Amniotic stem cell (primary cell): ENCODE measurements around the gene CAMTA1.

Source experiments
- DNase-seq: peaks from one replicate; lab custom pipeline; 2025; lab: John Stamatoyannopoulos, UW

Gene CAMTA1

GRCh38 chr1:6848816-6849215 lies 63.6 kb downstream of the CAMTA1 start:
- DNase-seq, result no peak

- no peak for DNase-seq
These were observed 65.3 kb downstream of the CAMTA1 start for GRCh38 chr1:6850537-6850936.

GRCh38 chr1:6852136-6852890 lies 67.1 kb downstream of the CAMTA1 start:
- no peak for DNase-seq

- DNase-seq, result no peak
These were observed 68.9 kb downstream of the CAMTA1 start for GRCh38 chr1:6854166-6854565.

GRCh38 chr1:6857831-6858230 lies 72.6 kb downstream of the CAMTA1 start:
- DNase-seq, result no peak

GRCh38 chr1:6858596-6858995 lies 73.3 kb downstream of the CAMTA1 start:
- DNase-seq, result no peak

GRCh38 chr1:6859415-6860343 lies 74.4 kb downstream of the CAMTA1 start:
- DNase-seq, result peak; percentile 82

GRCh38 chr1:6860401-6860800 lies 75.1 kb downstream of the CAMTA1 start:
- DNase-seq, result no peak

- no peak for DNase-seq
These were observed 75.9 kb downstream of the CAMTA1 start for GRCh38 chr1:6861075-6861724.

- no peak for DNase-seq
These were observed 77.7 kb downstream of the CAMTA1 start for GRCh38 chr1:6862906-6863305.

GRCh38 chr1:6864166-6864565 lies 78.9 kb downstream of the CAMTA1 start:
- no peak for DNase-seq

- DNase-seq, result no peak
These were observed 81.6 kb downstream of the CAMTA1 start for GRCh38 chr1:6866825-6867224.

- DNase-seq, result no peak
These were observed 82.1 kb downstream of the CAMTA1 start for GRCh38 chr1:6867321-6867720.

- DNase-seq, result no peak
These were observed 82.7 kb downstream of the CAMTA1 start for GRCh38 chr1:6867729-6868659.

GRCh38 chr1:6868660-6869380 lies 83.6 kb downstream of the CAMTA1 start:
- no peak for DNase-seq

GRCh38 chr1:6869545-6869944 lies 84.3 kb downstream of the CAMTA1 start:
- no peak for DNase-seq

- DNase-seq, result no peak
These were observed 84.8 kb downstream of the CAMTA1 start for GRCh38 chr1:6870086-6870485.

GRCh38 chr1:6870571-6870970 lies 85.3 kb downstream of the CAMTA1 start:
- no peak for DNase-seq

GRCh38 chr1:6871300-6871972 lies 86.2 kb downstream of the CAMTA1 start:
- DNase-seq, result no peak

- no peak for DNase-seq
These were observed 87.5 kb downstream of the CAMTA1 start for GRCh38 chr1:6872573-6873261.
